CD14-positive monocyte (primary cell): ENCODE results near the gene FOXP1. TPM values are rescaled to one million over a fixed set of nuclear protein-coding genes. Genes with fewer than 3 reads are reported as not detected.

ENCODE experiments used
- DNase-seq, 3 donors: peaks; one replicate each; pipeline ENCODE4 v3.0.0-alpha.2; 2011 to 2022
- H2AFZ ChIP-seq: 2 replicates; pipeline ENCODE4 v1.6.0; 2012; ENCODE audit warnings: mild to moderate bottlenecking, low read depth, low read length, inconsistent platforms; ENCODE audit not compliant: insufficient read depth, poor library complexity, severe bottlenecking
- H3K27ac ChIP-seq, 2 donors: 1 replicate in 1 of 2; 2 replicates in 1 of 2; pipeline ENCODE4 v1.5.1; 2012 to 2013; ENCODE audit warnings: low read length in 2 of 2, control low read depth in 1 of 2, inconsistent platforms in 1 of 2, low read depth in 1 of 2, mild to moderate bottlenecking in 1 of 2
- H3K27me3 ChIP-seq, 2 donors: one replicate each; pipeline versions ENCODE4 v1.6.0 to v1.6.1; 2011 to 2013; ENCODE audit warnings: low read length in 2 of 2; ENCODE audit not compliant: control insufficient read depth in 2 of 2, insufficient read depth in 2 of 2
- H3K36me3 ChIP-seq, 2 donors: replicated peaks in 1 of 2; 1 replicate in 1 of 2; 2 replicates in 1 of 2; pipeline versions ENCODE4 v1.5.1 to v1.6.1; 2012 to 2013; ENCODE audit warnings: low read length in 2 of 2, control low read depth in 1 of 2, inconsistent platforms in 1 of 2, mild to moderate bottlenecking in 1 of 2; ENCODE audit not compliant: insufficient read depth in 2 of 2, control insufficient read depth in 1 of 2
- H3K4me1 ChIP-seq, 2 donors: 1 replicate in 1 of 2; 2 replicates in 1 of 2; pipeline versions ENCODE4 v1.5.1 to v1.6.1; 2012 to 2013; ENCODE audit warnings: low read length in 2 of 2, control low read depth in 1 of 2, inconsistent platforms in 1 of 2, mild to moderate bottlenecking in 1 of 2, moderate library complexity in 1 of 2; ENCODE audit not compliant: insufficient read depth in 2 of 2, control insufficient read depth in 1 of 2
- H3K4me2 ChIP-seq: replicated peaks from 2 replicates; pipeline ENCODE3; 2012; ENCODE audit warnings: low read length, moderate library complexity, mild to moderate bottlenecking; ENCODE audit not compliant: poor library complexity, severe bottlenecking; ENCODE audit errors: extremely low read depth
- H3K4me3 ChIP-seq, 3 experiments: fragments of 200-600 bp in 1 of 3; sonication (generic) in 1 of 3; replicated peaks in 1 of 3; 1 replicate in 2 of 3; 2 replicates in 1 of 3; pipeline ENCODE4 v1.5.1; 2011 to 2013; ENCODE audit warnings: low read length in 3 of 3, mild to moderate bottlenecking in 3 of 3, control low read depth in 2 of 3, low read depth in 2 of 3, inconsistent platforms in 1 of 3, moderate library complexity in 1 of 3
- H3K79me2 ChIP-seq: 2 replicates; pipeline ENCODE4 v1.6.0; 2012; ENCODE audit warnings: mild to moderate bottlenecking, control low read depth, inconsistent platforms, low read length, moderate library complexity; ENCODE audit not compliant: insufficient read depth
- H3K9ac ChIP-seq: 2 replicates; pipeline ENCODE4 v1.6.0; 2017; ENCODE audit warnings: low read length, mild to moderate bottlenecking; ENCODE audit not compliant: insufficient read depth, poor library complexity, severe bottlenecking
- H3K9me3 ChIP-seq, 2 donors: replicated peaks in 1 of 2; 1 replicate in 1 of 2; 2 replicates in 1 of 2; pipeline versions ENCODE4 v1.5.1 to v1.6.1; 2012 to 2013; ENCODE audit warnings: low read length in 2 of 2, control low read depth in 1 of 2; ENCODE audit not compliant: control insufficient read depth in 1 of 2, insufficient read depth in 1 of 2
- H4K20me1 ChIP-seq: 2 replicates; pipeline ENCODE4 v1.6.0; 2012; ENCODE audit warnings: mild to moderate bottlenecking, low read length, control low read depth, moderate library complexity; ENCODE audit not compliant: insufficient read depth
- H3K27ac Mint-ChIP-seq, 7 donors: one replicate each; pipeline ENCODE4 v1.8.0; 2020; ENCODE audit warnings: mild to moderate bottlenecking in 7 of 7, mixed read lengths in 7 of 7, moderate library complexity in 6 of 7, inconsistent platforms in 2 of 7
- H3K27me3 Mint-ChIP-seq, 3 donors: one replicate each; pipeline ENCODE4 v1.8.0; 2021 to 2022; ENCODE audit warnings: low read depth in 3 of 3, mild to moderate bottlenecking in 3 of 3, mixed read lengths in 3 of 3, moderate library complexity in 3 of 3, inconsistent platforms in 1 of 3
- H3K36me3 Mint-ChIP-seq, 2 donors: one replicate each; pipeline ENCODE4 v1.8.0; 2020; ENCODE audit warnings: mixed read lengths in 2 of 2, inconsistent platforms in 1 of 2, mild to moderate bottlenecking in 1 of 2
- H3K4me1 Mint-ChIP-seq: one replicate; pipeline ENCODE4 v1.8.0; 2020; ENCODE audit warnings: mild to moderate bottlenecking, mixed read lengths
- H3K4me3 Mint-ChIP-seq, 2 donors: one replicate each; pipeline ENCODE4 v1.8.0; 2020; ENCODE audit warnings: mild to moderate bottlenecking in 2 of 2, mixed read lengths in 2 of 2, moderate library complexity in 1 of 2
- H3K9me3 Mint-ChIP-seq, 7 donors: one replicate each; pipeline ENCODE4 v1.8.0; 2020 to 2022; ENCODE audit warnings: mixed read lengths in 7 of 7, mild to moderate bottlenecking in 6 of 7, moderate library complexity in 6 of 7, inconsistent platforms in 2 of 7
- CTCF ChIP-seq: fragments of 200-600 bp; IDR thresholded peaks from one replicate; pipeline ENCODE4 v1.8.0; 2022; ENCODE audit warnings: antibody characterized with exemption, mild to moderate bottlenecking
- WGBS: methylation state at CpG from one replicate; pipeline ENCODE4 v1.1.5; 2013; ENCODE audit warnings: missing lambda C conversion rate; ENCODE audit not compliant: insufficient coverage; 5-methylcytosine and 5-hydroxymethylcytosine counted together
- intact Hi-C, 2 donors: fragments of 100-400 bp; cut with micrococcal nuclease; formaldehyde crosslinking; loops; one replicate each; pipeline versions ENCODE4 v1.15.0 to v1.15.1; 2023
- polyA plus RNA-seq, 3 donors: library from polyadenylated mRNA; depleted of rRNA in 1 of 3; unstranded in 2 of 3; stranded (reverse) in 1 of 3; fragments of 300-500 nt in 2 of 3; fragments of >200 nt in 1 of 3; fragmentation: Illumina TruSeq in 2 of 3; gene quantifications; 1 replicate in 2 of 3; 2 replicates in 1 of 3; pipeline ENCODE4 v1.2.3, GENCODE V29; 2012 to 2021

FOXP1 gene
- polyA plus RNA-seq, 3 donors: 25.7 to 42.6 (median 27.8) TPM

DNA sequence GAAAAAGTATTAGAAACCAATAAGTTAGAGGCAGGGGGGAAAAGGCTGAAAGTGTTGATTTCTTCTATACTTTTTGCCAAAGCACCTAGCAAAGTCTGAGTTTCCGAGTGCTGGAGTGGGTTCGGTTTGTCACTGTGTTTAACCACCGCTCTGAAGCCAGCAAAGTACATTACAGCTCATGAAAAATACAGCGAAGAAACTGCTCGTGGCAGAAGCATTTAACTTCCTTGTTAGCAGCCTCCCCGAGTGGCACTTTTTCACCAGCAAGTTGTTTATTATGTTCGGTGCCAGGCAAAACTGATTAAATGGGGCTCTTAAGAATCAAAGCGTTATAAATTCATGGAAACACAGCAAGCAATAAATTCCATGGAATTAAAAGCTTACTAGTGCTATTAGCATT lies 313.6 kb downstream of the FOXP1 start:
- H3K36me3 ChIP-seq: peaks cover 2 to 10% of the 10 kb centered on the region in 2 donors
- Mint-ChIP-seq H3K27ac (peak overlapping the region in 1 of 7 donors; percentile 20), H3K36me3 (peaks cover 14 to 25% of the 10 kb centered on the region in 2 donors), H3K9me3 (no peaks in the 10 kb centered on the region), H3K27me3 (no peaks in the 10 kb centered on the region), H3K4me1 (peaks cover 1% of the 10 kb centered on the region), H3K4me3 (no peak overlapping the region)
- peak overlapping the region in 1 of 2 donors; percentile 1 for H3K27ac ChIP-seq
- intact Hi-C loops: no loop called here
- H3K27me3 ChIP-seq: no peaks in the 10 kb centered on the region
- WGBS: 20% methylated on average over 7 of the region's 8 CpGs
- peaks cover 80% of the 10 kb centered on the region for H4K20me1 ChIP-seq
- H3K9ac ChIP-seq: no peak overlapping the region
- H3K4me1 ChIP-seq: no peaks in the 10 kb centered on the region
- no peak overlapping the region for H3K4me3 ChIP-seq
- H3K4me2 ChIP-seq: no peak overlapping the region
- no peak overlapping the region for H2AFZ ChIP-seq
- no peaks in the 10 kb centered on the region for H3K9me3 ChIP-seq
- peaks cover under 1% of the 10 kb centered on the region for H3K79me2 ChIP-seq
- TF ChIP-seq CTCF: no peak
- DNase-seq: no peak

DNA sequence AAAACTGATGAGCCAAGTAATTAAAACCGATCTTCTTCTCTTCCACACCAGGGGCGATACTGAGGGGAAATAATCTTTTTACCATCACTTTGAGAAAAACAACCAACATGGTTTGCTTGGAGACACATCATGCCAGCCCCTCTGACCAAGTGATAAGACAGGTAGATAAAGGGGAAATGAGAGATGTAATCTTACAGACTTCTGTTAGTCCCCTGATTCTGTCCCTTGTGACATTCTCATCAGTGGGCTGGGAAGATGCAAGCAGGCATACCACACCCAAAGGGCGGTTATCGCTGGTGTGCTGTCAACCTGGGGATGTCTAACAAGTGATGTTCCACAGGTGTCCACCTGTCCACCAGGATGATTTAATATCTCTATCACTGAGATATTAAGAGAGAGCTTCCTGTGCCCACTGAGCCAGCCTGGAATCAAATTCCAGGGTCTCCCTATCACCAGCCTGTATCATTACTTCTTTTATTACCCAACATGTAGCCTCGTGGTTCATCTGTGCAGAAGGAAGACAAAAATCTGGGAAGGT lies 315.0 kb downstream of the FOXP1 start:
- TF ChIP-seq CTCF: no peak
- Mint-ChIP-seq H3K36me3 (peaks cover 22 to 26% of the 10 kb centered on the region in 2 donors), H3K9me3 (no peaks in the 10 kb centered on the region), H3K27me3 (no peaks in the 10 kb centered on the region), H3K4me3 (no peak overlapping the region), H3K27ac (peak overlapping the region in 1 of 7 donors; percentile 10), H3K4me1 (peaks cover 1% of the 10 kb centered on the region)
- Histone ChIP-seq H3K4me2 (no peak overlapping the region), H2AFZ (no peak overlapping the region), H3K9ac (no peak overlapping the region), H3K4me1 (no peaks in the 10 kb centered on the region), H3K9me3 (no peaks in the 10 kb centered on the region), H3K4me3 (no peak overlapping the region), H3K36me3 (peaks cover 2 to 10% of the 10 kb centered on the region in 2 donors), H3K79me2 (peaks cover 4% of the 10 kb centered on the region), H3K27me3 (no peaks in the 10 kb centered on the region), H3K27ac (no peak overlapping the region), H4K20me1 (peaks cover 79% of the 10 kb centered on the region)
- intact Hi-C loops: no loop called here
- WGBS: no CpG with 5 or more reads among the region's 5 CpGs
- no peak for DNase-seq
